Measurements from ENCODE around the gene ATG4D.

GRCh38 chr19:10505583-10506229 is 38.0 kb upstream of the ATG4D start:
- TF ChIP-seq PBX3 (IDR thresholded peaks at IDR 0.05) (no peak), MEF2A (IDR thresholded peaks at IDR 0.05; ENCODE audit: borderline replicate concordance, low read depth) (no peak)

All from SK-N-SH (cell line).